Endothelial cell of umbilical vein (primary cell): ENCODE data around the gene MRM2. TPM values are rescaled to one million over a fixed set of nuclear protein-coding genes. Genes with fewer than 3 reads are reported as not detected.

ENCODE experiments used
- BruUV-seq: library from RNA; stranded (reverse); fragments of 400-500 nt; replicated peaks from 2 replicates; lab custom pipeline; 2021; lab: Mats Ljungman, UMichigan
- CTCF ChIA-PET: fragments of 300-600, 350-600 bp; sonication (Branson Sonifier 250); formaldehyde crosslinking; loops from one replicate; lab custom pipeline; 2021; ENCODE audit warnings: antibody characterized with exemption, inconsistent platforms; lab: Charles Lee
- POLR2A ChIA-PET: fragments of 300-600, 350-600 bp; sonication (Branson Sonifier 250); formaldehyde crosslinking; loops from one replicate; lab custom pipeline; 2021; ENCODE audit warnings: antibody characterized with exemption, inconsistent platforms; lab: Charles Lee
- DNase-seq: peaks from one replicate; pipeline ENCODE4 v3.0.0-alpha.2; 2011; ENCODE audit warnings: low read depth, low spot score
- FAIRE-seq: peaks from 2 replicates; lab custom pipeline; 2011; peaks lifted over from hg19 to GRCh38; lab: Jason Lieb, UNC
- H2AFZ ChIP-seq: 2 replicates; pipeline ENCODE4 v1.6.0; 2012; ENCODE audit warnings: low read depth, low read length, control low read depth, inconsistent platforms
- H3K27ac ChIP-seq: 2 replicates; pipeline ENCODE4 v1.5.1; 2011; ENCODE audit warnings: low read depth, mild to moderate bottlenecking, control low read depth, low read length, moderate library complexity; ENCODE audit not compliant: insufficient read depth
- H3K27me3 ChIP-seq, 2 experiments: 2 replicates each; pipeline versions ENCODE4 v1.6.0 to v1.6.1; 2011; ENCODE audit warnings: low read length in 2 of 2, mixed read lengths in 1 of 2; ENCODE audit not compliant: control insufficient read depth in 2 of 2, insufficient read depth in 2 of 2
- H3K36me3 ChIP-seq, 2 experiments: 2 replicates in 1 of 2; 3 replicates in 1 of 2; pipeline ENCODE4 v1.5.1; 2011; ENCODE audit warnings: low read length in 2 of 2, mild to moderate bottlenecking in 1 of 2, moderate library complexity in 1 of 2; ENCODE audit not compliant: control insufficient read depth in 2 of 2, insufficient read depth in 2 of 2; ENCODE audit errors: extremely low read depth in 1 of 2
- H3K4me1 ChIP-seq: 3 replicates; pipeline ENCODE4 v1.5.1; 2011; ENCODE audit warnings: mild to moderate bottlenecking, low read length; ENCODE audit not compliant: control insufficient read depth, insufficient read depth; ENCODE audit errors: extremely low read depth
- H3K4me2 ChIP-seq: 2 replicates; pipeline ENCODE4 v1.6.1; 2011; ENCODE audit warnings: low read length, control low read depth, mixed read lengths; ENCODE audit not compliant: insufficient read depth
- H3K4me3 ChIP-seq, 3 experiments: fragments of 200-600 bp in 1 of 3; sonication (generic), shearing (Covaris generic) in 1 of 3; replicated peaks in 1 of 3; 2 replicates each; pipeline ENCODE4 v1.5.1; 2011 to 2016; ENCODE audit warnings: control low read depth in 3 of 3, low read length in 3 of 3, mild to moderate bottlenecking in 2 of 3, inconsistent platforms in 1 of 3, low read depth in 1 of 3, moderate library complexity in 1 of 3; ENCODE audit not compliant: insufficient read depth in 1 of 3
- H3K79me2 ChIP-seq: 2 replicates; pipeline ENCODE4 v1.6.0; 2012; ENCODE audit warnings: low read length, inconsistent platforms; ENCODE audit not compliant: control insufficient read depth, insufficient read depth
- H3K9ac ChIP-seq: replicated peaks from 2 replicates; pipeline ENCODE3; 2011; ENCODE audit warnings: low read length, control low read depth; ENCODE audit not compliant: insufficient read depth; ENCODE audit errors: extremely low read depth
- H3K9me1 ChIP-seq: replicated peaks from 3 replicates; pipeline ENCODE4 v1.6.0; 2011; ENCODE audit warnings: mild to moderate bottlenecking, low read length; ENCODE audit not compliant: control insufficient read depth, insufficient read depth; ENCODE audit errors: extremely low read depth
- H3K9me3 ChIP-seq: replicated peaks from 2 replicates; pipeline ENCODE4 v1.5.1; 2012; ENCODE audit warnings: low read length, inconsistent platforms; ENCODE audit not compliant: control insufficient read depth, insufficient read depth
- H4K20me1 ChIP-seq: replicated peaks from 2 replicates; pipeline ENCODE3; 2011; ENCODE audit warnings: mild to moderate bottlenecking, low read length; ENCODE audit not compliant: control insufficient read depth, insufficient read depth; ENCODE audit errors: extremely low read depth
- CTCF ChIP-seq, 2 donors: IDR thresholded peaks; 1 replicate in 1 of 2; 2 replicates in 1 of 2; pipeline ENCODE4 v1.5.1; 2011; ENCODE audit warnings: low read length in 2 of 2, mild to moderate bottlenecking in 2 of 2, moderate library complexity in 2 of 2, control low read depth in 1 of 2, inconsistent platforms in 1 of 2, low read depth in 1 of 2; ENCODE audit not compliant: insufficient read depth in 1 of 2; ENCODE audit errors: extremely low read depth in 1 of 2
- EZH2 ChIP-seq: IDR thresholded peaks from 2 replicates; pipeline ENCODE4 v1.6.1; 2012; ENCODE audit warnings: borderline replicate concordance, low read depth, mild to moderate bottlenecking, moderate library complexity, low read length, inconsistent platforms; ENCODE audit not compliant: severe bottlenecking
- FOS ChIP-seq: IDR thresholded peaks from 2 replicates; pipeline ENCODE4 v1.6.1; 2011; ENCODE audit warnings: mild to moderate bottlenecking, low read length, moderate library complexity, borderline replicate concordance; ENCODE audit not compliant: insufficient read depth
- JUN ChIP-seq: IDR thresholded peaks from 2 replicates; pipeline ENCODE4 v1.6.1; 2011; ENCODE audit warnings: borderline replicate concordance, low read depth; ENCODE audit not compliant: insufficient read length, insufficient read depth
- MAX ChIP-seq: IDR thresholded peaks from 2 replicates; pipeline ENCODE4 v1.6.1; 2011; ENCODE audit not compliant: insufficient read depth, insufficient read length
- MYC ChIP-seq: IDR thresholded peaks from one replicate; pipeline ENCODE4 v1.6.1; 2011; ENCODE audit warnings: mild to moderate bottlenecking, low read depth, low read length
- POLR2A ChIP-seq: IDR thresholded peaks from 2 replicates; pipeline ENCODE4 v1.6.1; 2012; ENCODE audit warnings: low read depth, mild to moderate bottlenecking, control low read depth, low read length
- POLR2AphosphoS5 ChIP-seq: IDR thresholded peaks from 2 replicates; pipeline ENCODE4 v1.6.1; 2012; ENCODE audit warnings: low read depth, mild to moderate bottlenecking, control low read depth, low read length, moderate library complexity; ENCODE audit not compliant: insufficient read depth
- dilution Hi-C: fragments of 300-500 bp; cut with MboI; formaldehyde crosslinking; loops from one replicate; pipeline ENCODE4 v1.15.0; 2019; ENCODE audit warnings: low sequenced_read_pairs; ENCODE audit not compliant: extremely low pct_ligation_motif_present
- intact Hi-C: fragments of 100-400 bp; cut with micrococcal nuclease; formaldehyde crosslinking; loops from one replicate; pipeline ENCODE4 v1.10.0; 2022
- polyA plus RNA-seq, 4 experiments: library from polyadenylated mRNA; depleted of rRNA in 3 of 4; stranded (reverse) in 3 of 4; unstranded in 1 of 4; fragments of >200 nt; gene quantifications; 2 replicates each; pipeline versions ENCODE4 v1.2.1 to v1.2.3, GENCODE V29; 2011 to 2012; ENCODE audit warnings: missing spikeins in 1 of 4
- total RNA-seq: library from RNA; stranded (reverse); gene quantifications from 2 replicates; pipeline ENCODE4 v1.2.3, GENCODE V29; 2021

MRM2 gene
- total and polyA plus RNA-seq, 2 donors (not counting 3 experiments of a cell fraction or from before 2014, with no cell fraction given) = 10.6 to 20.8 TPM

- no TSS peak for BruUV-seq
- Histone ChIP-seq H2AFZ (no peak overlapping the region), H3K27me3 (no peaks in the 10 kb centered on the region), H3K4me2 (no peak overlapping the region), H3K9me3 (no peaks in the 10 kb centered on the region), H3K4me1 (no peaks in the 10 kb centered on the region), H3K27ac (no peak overlapping the region), H3K36me3 (no peaks in the 10 kb centered on the region), H4K20me1 (no peaks in the 10 kb centered on the region), H3K79me2 (no peaks in the 10 kb centered on the region), H3K9ac (no peak overlapping the region), H3K9me1 (no peaks in the 10 kb centered on the region), H3K4me3 (no peak overlapping the region)
- CTCF ChIA-PET = no interaction called here
- FAIRE-seq (no peak), DNase-seq (no peak)
- intact Hi-C loops (no loop called here), dilution Hi-C loops (no loop called here)
- POLR2A ChIA-PET = no interaction called here
- TF ChIP-seq FOS (no peak), POLR2AphosphoS5 (no peak)
Observed at GRCh38 chr7:2289111-2289586, 47.1 kb upstream of the MRM2 start.

DNA sequence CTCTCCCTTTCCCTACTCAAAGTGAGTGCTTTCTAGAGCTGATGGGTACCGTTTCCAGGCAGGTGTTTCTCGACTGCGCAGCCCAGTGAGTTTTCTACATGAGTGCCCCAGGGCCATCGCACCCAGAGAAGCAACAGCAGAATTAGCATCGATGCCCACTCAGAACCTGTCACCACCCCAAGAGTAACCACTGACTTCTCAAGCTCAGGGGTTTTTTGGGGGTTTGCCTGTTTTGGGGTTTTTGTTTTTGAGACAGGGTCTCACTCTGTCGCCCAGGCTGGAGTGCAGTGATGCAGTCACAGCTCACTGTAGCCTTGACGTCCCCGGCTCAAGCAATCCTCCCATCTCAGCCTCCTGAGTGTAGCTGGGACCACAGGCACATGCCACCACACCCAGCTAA is 46.5 kb upstream of the MRM2 start:
- intact Hi-C loops (no loop called here), dilution Hi-C loops (no loop called here)
- Histone ChIP-seq H3K9me1 (no peaks in the 10 kb centered on the region), H3K36me3 (no peaks in the 10 kb centered on the region), H3K9ac (no peak overlapping the region), H3K27me3 (no peaks in the 10 kb centered on the region), H4K20me1 (no peaks in the 10 kb centered on the region), H3K4me2 (no peak overlapping the region), H3K79me2 (no peaks in the 10 kb centered on the region), H3K4me3 (no peak overlapping the region), H2AFZ (no peak overlapping the region), H3K4me1 (no peaks in the 10 kb centered on the region), H3K9me3 (no peaks in the 10 kb centered on the region), H3K27ac (no peak overlapping the region)
- POLR2A ChIA-PET = no interaction called here
- FAIRE-seq (no peak), DNase-seq (no peak)
- CTCF ChIA-PET = interaction anchor here (0.6 kb wide), 1 partner anchor 55 kb away, joined by 3 read pairs; no protein-coding TSS in a partner anchor
- BruUV-seq = no TSS peak
- TF ChIP-seq POLR2A = no peak
- no peak for TF ChIP-seq MYC
- no peak for TF ChIP-seq EZH2
- no peak for TF ChIP-seq CTCF (IDR thresholded peaks at IDR 0.05; ENCODE audit: extremely low read depth in 1 of 2, insufficient read depth in 1 of 2, low read depth in 1 of 2, low read length in 2 of 2)
- TF ChIP-seq FOS = no peak
- TF ChIP-seq JUN = no peak
- no peak for TF ChIP-seq POLR2AphosphoS5
- TF ChIP-seq MAX = no peak
